CD4-positive, alpha-beta T cell treated with Interleukin-21 for 1 hour (primary cell): ENCODE measurements around the gene LBH.

Experiments used
- DNase-seq: peaks from one replicate; pipeline ENCODE4 v3.0.0-alpha.2; 2020

The LBH gene

GRCh38 chr2:30217644-30218337, 13.5 kb upstream of the LBH start:
- no peak for DNase-seq

- no peak for DNase-seq
Measured at GRCh38 chr2:30218338-30218713, 13.0 kb upstream of the LBH start.

- no peak for DNase-seq
Measured at GRCh38 chr2:30218814-30219213, 12.5 kb upstream of the LBH start.

- DNase-seq: no peak
Measured at GRCh38 chr2:30219886-30220875, 11.2 kb upstream of the LBH start.

GRCh38 chr2:30221531-30221930, 9.8 kb upstream of the LBH start:
- no peak for DNase-seq

- no peak for DNase-seq
Measured at GRCh38 chr2:30222031-30222430, 9.3 kb upstream of the LBH start.

GRCh38 chr2:30222636-30223360, 8.5 kb upstream of the LBH start:
- DNase-seq: no peak

GRCh38 chr2:30223413-30223874, 7.9 kb upstream of the LBH start:
- peak; percentile 41 for DNase-seq

GRCh38 chr2:30224151-30224550, 7.2 kb upstream of the LBH start:
- DNase-seq: no peak

GRCh38 chr2:30225131-30225762, 6.1 kb upstream of the LBH start:
- DNase-seq: peak; percentile 65

GRCh38 chr2:30226144-30227032, 4.9 kb upstream of the LBH start:
- peak; percentile 40 for DNase-seq

- no peak for DNase-seq
Measured at GRCh38 chr2:30229596-30229995, 1.7 kb upstream of the LBH start.

- DNase-seq: no peak
Measured at GRCh38 chr2:30230497-30231211, 680 bp upstream of the LBH start.

- DNase-seq: peak; percentile 84
Measured at GRCh38 chr2:30231996-30232800, 864 bp downstream of the LBH start.

GRCh38 chr2:30232801-30233130, 1.4 kb downstream of the LBH start:
- peak; percentile 44 for DNase-seq

GRCh38 chr2:30233271-30234009, 2.1 kb downstream of the LBH start:
- no peak for DNase-seq

- DNase-seq: no peak
Measured at GRCh38 chr2:30234180-30234971, 3.0 kb downstream of the LBH start.

- peak; percentile 45 for DNase-seq
Measured at GRCh38 chr2:30235008-30235655, 3.8 kb downstream of the LBH start.
